H9 (cell line): Measurements from ENCODE around the gene RBM22. TPM values are rescaled to one million over a fixed set of nuclear protein-coding genes. Genes with fewer than 3 reads are reported as not detected.
A peak's percentile ranks its signal among the peaks of the same experiment; 100 is the strongest.

ENCODE experiments used
- DNase-seq: peaks from one replicate; pipeline ENCODE4 v3.0.0-alpha.2; 2017
- H2AFZ ChIP-seq: one replicate; pipeline ENCODE4 v1.6.1; 2013; ENCODE audit warnings: mild to moderate bottlenecking, low read length, control low read depth, moderate library complexity
- H2AK5ac ChIP-seq: 2 replicates; pipeline ENCODE4 v1.6.1; 2013; ENCODE audit warnings: low read length, control low read depth, mixed read lengths; ENCODE audit not compliant: insufficient read length
- H2BK120ac ChIP-seq: one replicate; pipeline ENCODE4 v1.6.1; 2013; ENCODE audit warnings: low read depth, mild to moderate bottlenecking, low read length, control low read depth, inconsistent platforms; ENCODE audit not compliant: poor library complexity, severe bottlenecking
- H2BK12ac ChIP-seq: 2 replicates; pipeline ENCODE4 v1.6.1; 2013; ENCODE audit warnings: low read length, control low read depth, mixed read lengths, low read depth; ENCODE audit not compliant: insufficient read length
- H2BK15ac ChIP-seq: 2 replicates; pipeline ENCODE4 v1.6.1; 2013; ENCODE audit warnings: low read depth, low read length, control low read depth
- H2BK20ac ChIP-seq: one replicate; pipeline ENCODE4 v1.6.1; 2013; ENCODE audit warnings: low read depth, mild to moderate bottlenecking, low read length, control low read depth, inconsistent platforms; ENCODE audit not compliant: poor library complexity, severe bottlenecking
- H2BK5ac ChIP-seq: 2 replicates; pipeline ENCODE4 v1.6.1; 2013; ENCODE audit warnings: low read length, control low read depth, mixed read lengths; ENCODE audit not compliant: insufficient read length
- H3K14ac ChIP-seq: 2 replicates; pipeline ENCODE4 v1.6.1; 2013; ENCODE audit warnings: low read length, control low read depth; ENCODE audit not compliant: insufficient read depth
- H3K18ac ChIP-seq: 2 replicates; pipeline ENCODE4 v1.6.1; 2013; ENCODE audit warnings: low read depth, mild to moderate bottlenecking, mixed read lengths, low read length, control low read depth; ENCODE audit not compliant: insufficient read length
- H3K23ac ChIP-seq: 2 replicates; pipeline ENCODE4 v1.6.1; 2013; ENCODE audit warnings: low read length, control low read depth, mixed read lengths, low read depth; ENCODE audit not compliant: insufficient read length
- H3K23me2 ChIP-seq: 2 replicates; pipeline ENCODE4 v1.6.1; 2013; ENCODE audit warnings: low read depth, mild to moderate bottlenecking, mixed read lengths, low read length, control low read depth; ENCODE audit not compliant: insufficient read length, poor library complexity, severe bottlenecking
- H3K27ac ChIP-seq: 2 replicates; pipeline ENCODE4 v1.5.1; 2013; ENCODE audit warnings: low read length, control low read depth, mixed read lengths, low read depth; ENCODE audit not compliant: insufficient read length
- H3K27me3 ChIP-seq: 2 replicates; pipeline ENCODE4 v1.6.1; 2013; ENCODE audit warnings: low read length, control low read depth, inconsistent platforms; ENCODE audit not compliant: insufficient read depth
- H3K4ac ChIP-seq: 2 replicates; pipeline ENCODE4 v1.6.1; 2013; ENCODE audit warnings: low read depth, mild to moderate bottlenecking, control low read depth, inconsistent platforms, low read length, moderate library complexity
- H3K4me1 ChIP-seq: 2 replicates; pipeline ENCODE4 v1.6.1; 2013; ENCODE audit warnings: low read length, control low read depth, inconsistent platforms; ENCODE audit not compliant: insufficient read depth
- H3K4me2 ChIP-seq: 2 replicates; pipeline ENCODE4 v1.6.1; 2013; ENCODE audit warnings: low read length, control low read depth, mixed read lengths; ENCODE audit not compliant: insufficient read length, insufficient read depth
- H3K56ac ChIP-seq: 2 replicates; pipeline ENCODE4 v1.6.1; 2013; ENCODE audit warnings: low read depth, mild to moderate bottlenecking, mixed read lengths, low read length, control low read depth; ENCODE audit not compliant: insufficient read length
- H3K79me1 ChIP-seq: 2 replicates; pipeline ENCODE4 v1.6.1; 2013; ENCODE audit warnings: low read depth, mild to moderate bottlenecking, moderate library complexity, low read length, control low read depth, inconsistent platforms; ENCODE audit not compliant: insufficient read depth, poor library complexity, severe bottlenecking
- H3K79me2 ChIP-seq: 2 replicates; pipeline ENCODE4 v1.6.1; 2013; ENCODE audit warnings: low read length, control low read depth, inconsistent platforms; ENCODE audit not compliant: insufficient read depth
- H3K9ac ChIP-seq: 2 replicates; pipeline ENCODE4 v1.6.1; 2013; ENCODE audit warnings: low read length, control low read depth, mixed read lengths; ENCODE audit not compliant: insufficient read length; ENCODE audit errors: extremely low read depth
- H3K9me3 ChIP-seq: one replicate; pipeline ENCODE4 v1.6.1; 2013; ENCODE audit warnings: low read depth, low read length, inconsistent platforms; ENCODE audit not compliant: control insufficient read depth
- H3T11ph ChIP-seq: one replicate; pipeline ENCODE4 v1.6.1; 2013; ENCODE audit warnings: mild to moderate bottlenecking, low read length, control low read depth, inconsistent platforms
- H4K20me1 ChIP-seq: one replicate; pipeline ENCODE4 v1.6.1; 2013; ENCODE audit not compliant: control insufficient read depth, insufficient read length, insufficient read depth
- H4K5ac ChIP-seq: 2 replicates; pipeline ENCODE4 v1.6.1; 2013; ENCODE audit warnings: low read depth, mild to moderate bottlenecking, mixed read lengths, low read length, control low read depth; ENCODE audit not compliant: insufficient read length
- H4K8ac ChIP-seq: replicated peaks from 2 replicates; pipeline ENCODE4 v1.6.1; 2013; ENCODE audit warnings: low read length, control low read depth, mixed read lengths, low read depth; ENCODE audit not compliant: insufficient read length
- H4K91ac ChIP-seq: 2 replicates; pipeline ENCODE4 v1.6.1; 2013; ENCODE audit warnings: low read depth, mild to moderate bottlenecking, moderate library complexity, mixed read lengths, low read length, control low read depth; ENCODE audit not compliant: insufficient read length
- H3K27ac Mint-ChIP-seq, 3 experiments: 2 replicates in 2 of 3; 3 replicates in 1 of 3; pipeline ENCODE4 v1.8.0; 2020 to 2021; ENCODE audit warnings: mixed read lengths in 3 of 3, mild to moderate bottlenecking in 1 of 3, moderate library complexity in 1 of 3
- H3K27me3 Mint-ChIP-seq: 2 replicates; pipeline ENCODE4 v1.8.0; 2021; ENCODE audit warnings: low read depth, mild to moderate bottlenecking, moderate library complexity, mixed read lengths
- H3K36me3 Mint-ChIP-seq, 3 experiments: 2 replicates in 2 of 3; 3 replicates in 1 of 3; pipeline ENCODE4 v1.8.0; 2020 to 2021; ENCODE audit warnings: low read depth in 3 of 3, mixed read lengths in 3 of 3; ENCODE audit not compliant: insufficient read depth in 1 of 3
- H3K4me1 Mint-ChIP-seq, 2 experiments: 2 replicates each; pipeline ENCODE4 v1.8.0; 2020; ENCODE audit warnings: mixed read lengths in 2 of 2
- H3K4me3 Mint-ChIP-seq, 2 experiments: 2 replicates in 1 of 2; 3 replicates in 1 of 2; pipeline ENCODE4 v1.8.0; 2020 to 2021; ENCODE audit warnings: mild to moderate bottlenecking in 2 of 2, mixed read lengths in 2 of 2, moderate library complexity in 1 of 2
- H3K9me3 Mint-ChIP-seq, 2 experiments: 2 replicates in 1 of 2; 3 replicates in 1 of 2; pipeline ENCODE4 v1.8.0; 2020; ENCODE audit warnings: mild to moderate bottlenecking in 2 of 2, mixed read lengths in 2 of 2, moderate library complexity in 1 of 2
- WGBS: extraction: QIAGEN DNeasy Blood & Tissue Kit; methylation state at CpG from one replicate; pipeline ENCODE4 v1.1.7; 2013; ENCODE audit warnings: missing lambda C conversion rate, low lambda C conversion rate, mixed read lengths; ENCODE audit not compliant: insufficient read length; ENCODE audit errors: extremely low coverage; 5-methylcytosine and 5-hydroxymethylcytosine counted together
- total RNA-seq: library from RNA; stranded (reverse); gene quantifications from 2 replicates; pipeline ENCODE4 v1.2.1, GENCODE V29; 2021
- TF ChIP-seq, protein P1 (sequence below): fragments of 200-600 bp; sonication (generic); conservative IDR thresholded peaks from 3 replicates; pipeline ENCODE4 v1.8.0; 2021; ENCODE audit warnings: antibody characterized with exemption, mild to moderate bottlenecking

Gene RBM22
- total RNA-seq, 1 experiment from 2014 or later, result 47.0 TPM

- Histone ChIP-seq H4K20me1 (no peaks in the 10 kb centered on the region), H3K9ac (peak overlapping the region; percentile 3), H2AFZ (no peak overlapping the region), H2BK15ac (no peak overlapping the region), H2BK12ac (no peak overlapping the region), H3K18ac (peak overlapping the region; percentile 30), H3K4ac (no peak overlapping the region), H3K79me1 (no peaks in the 10 kb centered on the region), H3K9me3 (no peaks in the 10 kb centered on the region), H2AK5ac (no peak overlapping the region), H3K14ac (0 out of 2 replicates have a peak overlapping the region, but pooled peaks have one; percentile 26), H2BK120ac (no peak overlapping the region), H3K23ac (no peak overlapping the region), H4K5ac (no peak overlapping the region), H3K56ac (no peak overlapping the region), H2BK5ac (no peak overlapping the region), H3T11ph (no peak overlapping the region), H2BK20ac (no peak overlapping the region), H4K91ac (no peak overlapping the region), H3K79me2 (no peaks in the 10 kb centered on the region), H3K27ac (no peak overlapping the region), H3K23me2 (peaks cover 7% of the 10 kb centered on the region), H3K4me1 (peaks cover 3% of the 10 kb centered on the region; the same call in 1 of the 2 replicates), H3K4me2 (peak overlapping the region; percentile 74), H3K27me3 (no peaks in the 10 kb centered on the region), H4K8ac (no peak overlapping the region)
- Mint-ChIP-seq H3K4me1 (peaks cover 29 to 30% of the 10 kb centered on the region in 2 experiments), H3K9me3 (no peaks in the 10 kb centered on the region; a peak in 1 of 5 replicates), H3K36me3 (peaks cover 7 to 12% (median 8%) of the 10 kb centered on the region in 3 experiments; a peak in 6 of 7 replicates), H3K27ac (peak overlapping the region in 1 of 3 experiments; percentile 89; a peak in 3 of 7 replicates), H3K27me3 (no peaks in the 10 kb centered on the region), H3K4me3 (peak overlapping the region; percentile 87 to 91)
- WGBS, result no CpG with 5 or more reads among the region's 7 CpGs
- TF ChIP-seq, protein P1, sequence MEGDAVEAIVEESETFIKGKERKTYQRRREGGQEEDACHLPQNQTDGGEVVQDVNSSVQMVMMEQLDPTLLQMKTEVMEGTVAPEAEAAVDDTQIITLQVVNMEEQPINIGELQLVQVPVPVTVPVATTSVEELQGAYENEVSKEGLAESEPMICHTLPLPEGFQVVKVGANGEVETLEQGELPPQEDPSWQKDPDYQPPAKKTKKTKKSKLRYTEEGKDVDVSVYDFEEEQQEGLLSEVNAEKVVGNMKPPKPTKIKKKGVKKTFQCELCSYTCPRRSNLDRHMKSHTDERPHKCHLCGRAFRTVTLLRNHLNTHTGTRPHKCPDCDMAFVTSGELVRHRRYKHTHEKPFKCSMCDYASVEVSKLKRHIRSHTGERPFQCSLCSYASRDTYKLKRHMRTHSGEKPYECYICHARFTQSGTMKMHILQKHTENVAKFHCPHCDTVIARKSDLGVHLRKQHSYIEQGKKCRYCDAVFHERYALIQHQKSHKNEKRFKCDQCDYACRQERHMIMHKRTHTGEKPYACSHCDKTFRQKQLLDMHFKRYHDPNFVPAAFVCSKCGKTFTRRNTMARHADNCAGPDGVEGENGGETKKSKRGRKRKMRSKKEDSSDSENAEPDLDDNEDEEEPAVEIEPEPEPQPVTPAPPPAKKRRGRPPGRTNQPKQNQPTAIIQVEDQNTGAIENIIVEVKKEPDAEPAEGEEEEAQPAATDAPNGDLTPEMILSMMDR, result no peak
- DNase-seq, result no peak
Measured at GRCh38 chr5:150672884-150673275, 28.0 kb downstream of the RBM22 start.
